Esophagus muscularis mucosa (tissue), 4 donors: ENCODE results near the gene DOCK1.

Experiments used
- CTCF ChIP-seq, 3 experiments: fragments of 200-600 bp in 2 of 3; fragments of 450-650 bp in 1 of 3; sonication (generic) in 2 of 3; IDR thresholded peaks; one replicate each; pipeline ENCODE4 v1.5.1; 2017 to 2019; ENCODE audit warnings: antibody characterized with exemption in 3 of 3, mild to moderate bottlenecking in 2 of 3, moderate library complexity in 1 of 3
- EP300 ChIP-seq: sonication (generic); formaldehyde crosslinking; IDR thresholded peaks from one replicate; pipeline ENCODE4 v1.6.1; 2017; ENCODE audit warnings: antibody characterized with exemption
- POLR2A ChIP-seq: fragments of 450-650 bp; IDR thresholded peaks from one replicate; pipeline ENCODE4 v1.6.1; 2017; ENCODE audit warnings: antibody characterized with exemption, moderate library complexity, mild to moderate bottlenecking, low read depth
- POLR2AphosphoS5 ChIP-seq, 2 donors: sonication (generic); formaldehyde crosslinking; IDR thresholded peaks; one replicate each; pipeline ENCODE4 v1.6.1; 2017; ENCODE audit warnings: antibody characterized with exemption in 2 of 2

- no peak for TF ChIP-seq POLR2A
- TF ChIP-seq CTCF (IDR thresholded peaks at IDR 0.05): no peak
- TF ChIP-seq EP300: no peak
- no peak for TF ChIP-seq POLR2AphosphoS5 (IDR thresholded peaks at IDR 0.05)
These were observed 25.1 kb downstream of the DOCK1 start for GRCh38 chr10:126930131-126930882.
